Measurements from ENCODE around the gene SLCO3A1.

- no peak for TF ChIP-seq CTCF (conservative IDR thresholded peaks at IDR 0.05 in 1 of 2, IDR thresholded peaks at IDR 0.05 in 1 of 2; ENCODE audit: low read depth in 1 of 2, low read length in 2 of 2)
- no peak for TF ChIP-seq EZH2 (IDR thresholded peaks at IDR 0.05; ENCODE audit: low read length, missing control alignments)
Measured at GRCh38 chr15:91921188-91921842, 67.8 kb downstream of the SLCO3A1 start.
